ENCODE measurements around the gene LRRC2.

- TF ChIP-seq POLR2AphosphoS5 (IDR thresholded peaks at IDR 0.05): no peak
- TF ChIP-seq CTCF (IDR thresholded peaks at IDR 0.05 in 8 of 11, conservative IDR thresholded peaks at IDR 0.05 in 3 of 11): no peak
These were observed 48.9 kb downstream of the LRRC2 start for GRCh38 chr3:46517016-46517783.
